H9 (cell line): ENCODE measurements around the gene KCNH1. TPM values are rescaled to one million over a fixed set of nuclear protein-coding genes. Genes with fewer than 3 reads are reported as not detected.

Source experiments
- DNase-seq: peaks from one replicate; pipeline ENCODE4 v3.0.0-alpha.2; 2017
- H2AFZ ChIP-seq: one replicate; pipeline ENCODE4 v1.6.1; 2013; ENCODE audit warnings: mild to moderate bottlenecking, low read length, control low read depth, moderate library complexity
- H2AK5ac ChIP-seq: 2 replicates; pipeline ENCODE4 v1.6.1; 2013; ENCODE audit warnings: low read length, control low read depth, mixed read lengths; ENCODE audit not compliant: insufficient read length
- H2BK120ac ChIP-seq: one replicate; pipeline ENCODE4 v1.6.1; 2013; ENCODE audit warnings: low read depth, mild to moderate bottlenecking, low read length, control low read depth, inconsistent platforms; ENCODE audit not compliant: poor library complexity, severe bottlenecking
- H2BK12ac ChIP-seq: 2 replicates; pipeline ENCODE4 v1.6.1; 2013; ENCODE audit warnings: low read length, control low read depth, mixed read lengths, low read depth; ENCODE audit not compliant: insufficient read length
- H2BK15ac ChIP-seq: 2 replicates; pipeline ENCODE4 v1.6.1; 2013; ENCODE audit warnings: low read depth, low read length, control low read depth
- H2BK20ac ChIP-seq: one replicate; pipeline ENCODE4 v1.6.1; 2013; ENCODE audit warnings: low read depth, mild to moderate bottlenecking, low read length, control low read depth, inconsistent platforms; ENCODE audit not compliant: poor library complexity, severe bottlenecking
- H2BK5ac ChIP-seq: 2 replicates; pipeline ENCODE4 v1.6.1; 2013; ENCODE audit warnings: low read length, control low read depth, mixed read lengths; ENCODE audit not compliant: insufficient read length
- H3K14ac ChIP-seq: 2 replicates; pipeline ENCODE4 v1.6.1; 2013; ENCODE audit warnings: low read length, control low read depth; ENCODE audit not compliant: insufficient read depth
- H3K18ac ChIP-seq: 2 replicates; pipeline ENCODE4 v1.6.1; 2013; ENCODE audit warnings: low read depth, mild to moderate bottlenecking, mixed read lengths, low read length, control low read depth; ENCODE audit not compliant: insufficient read length
- H3K23ac ChIP-seq: 2 replicates; pipeline ENCODE4 v1.6.1; 2013; ENCODE audit warnings: low read length, control low read depth, mixed read lengths, low read depth; ENCODE audit not compliant: insufficient read length
- H3K23me2 ChIP-seq: 2 replicates; pipeline ENCODE4 v1.6.1; 2013; ENCODE audit warnings: low read depth, mild to moderate bottlenecking, mixed read lengths, low read length, control low read depth; ENCODE audit not compliant: insufficient read length, poor library complexity, severe bottlenecking
- H3K27ac ChIP-seq: 2 replicates; pipeline ENCODE4 v1.5.1; 2013; ENCODE audit warnings: low read length, control low read depth, mixed read lengths, low read depth; ENCODE audit not compliant: insufficient read length
- H3K27me3 ChIP-seq: 2 replicates; pipeline ENCODE4 v1.6.1; 2013; ENCODE audit warnings: low read length, control low read depth, inconsistent platforms; ENCODE audit not compliant: insufficient read depth
- H3K4ac ChIP-seq: 2 replicates; pipeline ENCODE4 v1.6.1; 2013; ENCODE audit warnings: low read depth, mild to moderate bottlenecking, control low read depth, inconsistent platforms, low read length, moderate library complexity
- H3K4me1 ChIP-seq: 2 replicates; pipeline ENCODE4 v1.6.1; 2013; ENCODE audit warnings: low read length, control low read depth, inconsistent platforms; ENCODE audit not compliant: insufficient read depth
- H3K4me2 ChIP-seq: 2 replicates; pipeline ENCODE4 v1.6.1; 2013; ENCODE audit warnings: low read length, control low read depth, mixed read lengths; ENCODE audit not compliant: insufficient read length, insufficient read depth
- H3K56ac ChIP-seq: 2 replicates; pipeline ENCODE4 v1.6.1; 2013; ENCODE audit warnings: low read depth, mild to moderate bottlenecking, mixed read lengths, low read length, control low read depth; ENCODE audit not compliant: insufficient read length
- H3K79me1 ChIP-seq: 2 replicates; pipeline ENCODE4 v1.6.1; 2013; ENCODE audit warnings: low read depth, mild to moderate bottlenecking, moderate library complexity, low read length, control low read depth, inconsistent platforms; ENCODE audit not compliant: insufficient read depth, poor library complexity, severe bottlenecking
- H3K79me2 ChIP-seq: 2 replicates; pipeline ENCODE4 v1.6.1; 2013; ENCODE audit warnings: low read length, control low read depth, inconsistent platforms; ENCODE audit not compliant: insufficient read depth
- H3K9ac ChIP-seq: 2 replicates; pipeline ENCODE4 v1.6.1; 2013; ENCODE audit warnings: low read length, control low read depth, mixed read lengths; ENCODE audit not compliant: insufficient read length; ENCODE audit errors: extremely low read depth
- H3K9me3 ChIP-seq: one replicate; pipeline ENCODE4 v1.6.1; 2013; ENCODE audit warnings: low read depth, low read length, inconsistent platforms; ENCODE audit not compliant: control insufficient read depth
- H3T11ph ChIP-seq: one replicate; pipeline ENCODE4 v1.6.1; 2013; ENCODE audit warnings: mild to moderate bottlenecking, low read length, control low read depth, inconsistent platforms
- H4K20me1 ChIP-seq: one replicate; pipeline ENCODE4 v1.6.1; 2013; ENCODE audit not compliant: control insufficient read depth, insufficient read length, insufficient read depth
- H4K5ac ChIP-seq: 2 replicates; pipeline ENCODE4 v1.6.1; 2013; ENCODE audit warnings: low read depth, mild to moderate bottlenecking, mixed read lengths, low read length, control low read depth; ENCODE audit not compliant: insufficient read length
- H4K8ac ChIP-seq: replicated peaks from 2 replicates; pipeline ENCODE4 v1.6.1; 2013; ENCODE audit warnings: low read length, control low read depth, mixed read lengths, low read depth; ENCODE audit not compliant: insufficient read length
- H4K91ac ChIP-seq: 2 replicates; pipeline ENCODE4 v1.6.1; 2013; ENCODE audit warnings: low read depth, mild to moderate bottlenecking, moderate library complexity, mixed read lengths, low read length, control low read depth; ENCODE audit not compliant: insufficient read length
- H3K27ac Mint-ChIP-seq, 3 experiments: 2 replicates in 2 of 3; 3 replicates in 1 of 3; pipeline ENCODE4 v1.8.0; 2020 to 2021; ENCODE audit warnings: mixed read lengths in 3 of 3, mild to moderate bottlenecking in 1 of 3, moderate library complexity in 1 of 3
- H3K27me3 Mint-ChIP-seq: 2 replicates; pipeline ENCODE4 v1.8.0; 2021; ENCODE audit warnings: low read depth, mild to moderate bottlenecking, moderate library complexity, mixed read lengths
- H3K36me3 Mint-ChIP-seq, 3 experiments: 2 replicates in 2 of 3; 3 replicates in 1 of 3; pipeline ENCODE4 v1.8.0; 2020 to 2021; ENCODE audit warnings: low read depth in 3 of 3, mixed read lengths in 3 of 3; ENCODE audit not compliant: insufficient read depth in 1 of 3
- H3K4me1 Mint-ChIP-seq, 2 experiments: 2 replicates each; pipeline ENCODE4 v1.8.0; 2020; ENCODE audit warnings: mixed read lengths in 2 of 2
- H3K4me3 Mint-ChIP-seq, 2 experiments: 2 replicates in 1 of 2; 3 replicates in 1 of 2; pipeline ENCODE4 v1.8.0; 2020 to 2021; ENCODE audit warnings: mild to moderate bottlenecking in 2 of 2, mixed read lengths in 2 of 2, moderate library complexity in 1 of 2
- H3K9me3 Mint-ChIP-seq, 2 experiments: 2 replicates in 1 of 2; 3 replicates in 1 of 2; pipeline ENCODE4 v1.8.0; 2020; ENCODE audit warnings: mild to moderate bottlenecking in 2 of 2, mixed read lengths in 2 of 2, moderate library complexity in 1 of 2
- WGBS: extraction: QIAGEN DNeasy Blood & Tissue Kit; methylation state at CpG from one replicate; pipeline ENCODE4 v1.1.7; 2013; ENCODE audit warnings: missing lambda C conversion rate, low lambda C conversion rate, mixed read lengths; ENCODE audit not compliant: insufficient read length; ENCODE audit errors: extremely low coverage; 5-methylcytosine and 5-hydroxymethylcytosine counted together
- total RNA-seq: library from RNA; stranded (reverse); gene quantifications from 2 replicates; pipeline ENCODE4 v1.2.1, GENCODE V29; 2021
- TF ChIP-seq, protein P1 (sequence below): fragments of 200-600 bp; sonication (generic); conservative IDR thresholded peaks from 3 replicates; pipeline ENCODE4 v1.8.0; 2021; ENCODE audit warnings: antibody characterized with exemption, mild to moderate bottlenecking

KCNH1 gene
- total RNA-seq, 1 experiment from 2014 or later: 0.11 TPM

DNA sequence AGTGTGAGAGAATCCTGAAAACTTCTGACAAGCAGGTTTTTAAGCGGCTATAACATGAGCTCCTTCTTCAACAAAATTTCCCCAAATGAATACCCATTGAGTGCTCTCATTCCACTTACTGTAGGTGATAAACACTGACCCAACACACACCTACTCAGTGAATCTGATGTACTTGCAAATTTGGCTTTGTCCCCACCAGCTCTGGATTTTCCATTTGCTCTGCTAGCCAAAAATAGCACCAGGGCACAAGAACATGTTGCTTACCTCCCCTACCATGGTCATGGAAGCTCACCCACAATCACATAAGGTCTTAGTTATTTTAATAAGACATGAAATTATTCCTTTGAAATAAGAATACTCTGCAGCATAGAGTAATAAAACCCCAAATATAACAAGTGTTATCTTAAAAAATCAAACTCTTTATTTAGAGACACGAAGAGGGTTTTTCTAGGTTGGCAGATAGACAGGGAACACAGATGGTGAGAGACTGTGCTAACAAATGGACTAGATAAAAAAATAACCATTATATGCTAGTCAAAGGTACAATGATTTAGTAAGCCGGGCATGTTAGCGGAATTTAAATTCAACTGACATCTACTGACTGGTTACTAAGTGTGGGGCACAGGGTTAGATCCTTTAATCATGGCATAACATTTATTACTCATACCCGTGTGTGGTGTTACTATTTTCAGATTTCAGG, 291.9 kb downstream of the KCNH1 start:
- DNase-seq: no peak
- H2AFZ ChIP-seq: no peak overlapping the region
- no peaks in the 10 kb centered on the region for H4K20me1 ChIP-seq
- no peaks in the 10 kb centered on the region for H3K79me1 ChIP-seq
- H2BK15ac ChIP-seq: no peak overlapping the region
- H2BK5ac ChIP-seq: no peak overlapping the region
- no peak overlapping the region for H3K18ac ChIP-seq
- H3K56ac ChIP-seq: no peak overlapping the region
- H3K27me3 ChIP-seq: no peaks in the 10 kb centered on the region
- Mint-ChIP-seq H3K4me3 (no peak overlapping the region), H3K4me1 (peaks cover 0 to 3% of the 10 kb centered on the region in 2 experiments; a peak in 1 of 4 replicates), H3K36me3 (no peaks in the 10 kb centered on the region), H3K27me3 (peaks cover 6% of the 10 kb centered on the region; the same call in 1 of the 2 replicates), H3K9me3 (peaks cover 4 to 8% of the 10 kb centered on the region in 2 experiments; a peak in 4 of 5 replicates), H3K27ac (no peak overlapping the region)
- no peak overlapping the region for H2BK120ac ChIP-seq
- no peak overlapping the region for H2AK5ac ChIP-seq
- H4K5ac ChIP-seq: no peak overlapping the region
- WGBS: no CpG with 5 or more reads among the region's 5 CpGs
- no peaks in the 10 kb centered on the region for H3K9me3 ChIP-seq
- no peak overlapping the region for H3K14ac ChIP-seq
- no peak overlapping the region for H3K27ac ChIP-seq
- H3K4ac ChIP-seq: no peak overlapping the region
- H2BK12ac ChIP-seq: no peak overlapping the region
- H2BK20ac ChIP-seq: no peak overlapping the region
- H3K23me2 ChIP-seq: no peaks in the 10 kb centered on the region
- H3K4me2 ChIP-seq: no peak overlapping the region
- H4K91ac ChIP-seq: no peak overlapping the region
- TF ChIP-seq, protein P1, sequence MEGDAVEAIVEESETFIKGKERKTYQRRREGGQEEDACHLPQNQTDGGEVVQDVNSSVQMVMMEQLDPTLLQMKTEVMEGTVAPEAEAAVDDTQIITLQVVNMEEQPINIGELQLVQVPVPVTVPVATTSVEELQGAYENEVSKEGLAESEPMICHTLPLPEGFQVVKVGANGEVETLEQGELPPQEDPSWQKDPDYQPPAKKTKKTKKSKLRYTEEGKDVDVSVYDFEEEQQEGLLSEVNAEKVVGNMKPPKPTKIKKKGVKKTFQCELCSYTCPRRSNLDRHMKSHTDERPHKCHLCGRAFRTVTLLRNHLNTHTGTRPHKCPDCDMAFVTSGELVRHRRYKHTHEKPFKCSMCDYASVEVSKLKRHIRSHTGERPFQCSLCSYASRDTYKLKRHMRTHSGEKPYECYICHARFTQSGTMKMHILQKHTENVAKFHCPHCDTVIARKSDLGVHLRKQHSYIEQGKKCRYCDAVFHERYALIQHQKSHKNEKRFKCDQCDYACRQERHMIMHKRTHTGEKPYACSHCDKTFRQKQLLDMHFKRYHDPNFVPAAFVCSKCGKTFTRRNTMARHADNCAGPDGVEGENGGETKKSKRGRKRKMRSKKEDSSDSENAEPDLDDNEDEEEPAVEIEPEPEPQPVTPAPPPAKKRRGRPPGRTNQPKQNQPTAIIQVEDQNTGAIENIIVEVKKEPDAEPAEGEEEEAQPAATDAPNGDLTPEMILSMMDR: no peak
- H3K9ac ChIP-seq: no peak overlapping the region
- H3T11ph ChIP-seq: no peak overlapping the region
- no peaks in the 10 kb centered on the region for H3K79me2 ChIP-seq
- H3K23ac ChIP-seq: no peak overlapping the region
- H4K8ac ChIP-seq: no peak overlapping the region
- H3K4me1 ChIP-seq: no peaks in the 10 kb centered on the region
